ENCODE data around the gene ROM1. TPM values are rescaled to one million over a fixed set of nuclear protein-coding genes. Genes with fewer than 3 reads are reported as not detected.

Gene ROM1
- polyA plus RNA-seq, 2 of the 4 experiments (the other 2 are of a cell fraction): 0.92 to 2.8 TPM

- no peak overlapping the region for H3K4me3 ChIP-seq
- TF ChIP-seq RCOR1 (IDR thresholded peaks at IDR 0.05; ENCODE audit: low read depth, low read length) (no peak), RFX5 (IDR thresholded peaks at IDR 0.05) (no peak), USF2 (IDR thresholded peaks at IDR 0.05) (no peak), MAX (IDR thresholded peaks at IDR 0.05) (no peak), MYC (IDR thresholded peaks at IDR 0.05; ENCODE audit: borderline replicate concordance, low read length) (no peak), HES2 (IDR thresholded peaks at IDR 0.05) (no peak), POLR2AphosphoS2 (conservative IDR thresholded peaks at IDR 0.05; ENCODE audit: low read length) (no peak), NR3C1 (IDR thresholded peaks at IDR 0.05) (no peak), ESRRA (IDR thresholded peaks at IDR 0.05; ENCODE audit: borderline replicate concordance, low read length) (no peak)
- peaks cover 16% of the 10 kb centered on the region for H3K4me1 ChIP-seq
- DNase-seq (ENCODE audit: low read depth in 1 of 2, low spot score in 1 of 2) (no peak), ATAC-seq (no peak), FAIRE-seq (no peak)
- no peak overlapping the region for H3K4me2 ChIP-seq
- ChIA-PET POLR2A (interaction anchor here (1.1 kb wide), 2 partner anchors 14 to 47 kb away, joined by 3 read pairs; partner anchors contain the start of genes INTS5 and TUT1), CTCF (interaction anchor here (0.9 to 2.3 kb wide), 6 partner anchors 12 to 211 kb away, joined by 3 to 8 read pairs (median 4); no protein-coding TSS in a partner anchor)
- no peak overlapping the region for H3K27ac ChIP-seq
- no peaks in the 10 kb centered on the region for H3K9me3 ChIP-seq
- WGBS (ENCODE audit: missing lambda C conversion rate): 95% methylated on average over 14 of the region's 15 CpGs
Measured at GRCh38 chr11:62605902-62606301, 7.2 kb upstream of the ROM1 start.

- ATAC-seq: no peak
- Histone ChIP-seq H3K4me2 (no peak overlapping the region), H3K27ac (no peak overlapping the region), H3K9me3 (no peaks in the 10 kb centered on the region), H3K4me3 (no peak overlapping the region), H3K4me1 (peaks cover 16% of the 10 kb centered on the region)
- POLR2A ChIA-PET: interaction anchor here (0.6 kb wide), 1 partner anchor 35 kb away, joined by 4 read pairs; no protein-coding TSS in a partner anchor
- WGBS (ENCODE audit: missing lambda C conversion rate): 83% methylated on average over 4 of the region's 4 CpGs
- DNase-seq (ENCODE audit: low read depth in 1 of 2, low spot score in 1 of 2): no peak
- TF ChIP-seq KDM1A (IDR thresholded peaks at IDR 0.05; ENCODE audit: low read depth) (no peak), SMC3 (IDR thresholded peaks at IDR 0.05) (no peak), POLR2A (IDR thresholded peaks at IDR 0.05; ENCODE audit: low read length) (no peak), SREBF2 (IDR thresholded peaks at IDR 0.05) (no peak), ESRRA (IDR thresholded peaks at IDR 0.05; ENCODE audit: borderline replicate concordance, low read length) (no peak), MAZ (IDR thresholded peaks at IDR 0.05; ENCODE audit: borderline replicate concordance, low read depth, low read length) (no peak), MYC (IDR thresholded peaks at IDR 0.05; ENCODE audit: borderline replicate concordance, low read length) (no peak), EHF (CRISPR knock-in tag; IDR thresholded peaks at IDR 0.05) (no peak)
- CTCF ChIA-PET: interaction anchor here (0.7 to 2.8 kb wide), 5 partner anchors 9 to 65 kb away, joined by 3 to 15 read pairs (median 3); partner anchors contain the start of genes B3GAT3 and TUT1
- no peak for FAIRE-seq
Measured at GRCh38 chr11:62607714-62608113, 5.3 kb upstream of the ROM1 start.

GRCh38 chr11:62608776-62609175 is 4.3 kb upstream of the ROM1 start:
- CTCF ChIA-PET: interaction anchor here (0.8 to 2.8 kb wide), 5 partner anchors 8 to 20 kb away, joined by 3 to 15 read pairs (median 7); partner anchors contain the start of genes B3GAT3 and TUT1
- DNase-seq (ENCODE audit: low read depth in 1 of 2, low spot score in 1 of 2): no peak
- WGBS (ENCODE audit: missing lambda C conversion rate): 95% methylated on average over 12 of the region's 12 CpGs

More at GRCh38 chr11:62608776-62609175, 4.3 kb upstream of the ROM1 start:
- ATAC-seq (no peak), FAIRE-seq (no peak)
- no peaks in the 10 kb centered on the region for H3K9me3 ChIP-seq
- H3K27ac ChIP-seq: no peak overlapping the region
- POLR2A ChIA-PET: no interaction called here
- H3K4me2 ChIP-seq: no peak overlapping the region
- no peak overlapping the region for H3K4me3 ChIP-seq
- peaks cover 25% of the 10 kb centered on the region for H3K4me1 ChIP-seq
- no peak for TF ChIP-seq E2F6 (IDR thresholded peaks at IDR 0.05; ENCODE audit: borderline replicate concordance, low read depth)
- no peak for TF ChIP-seq EP300 (IDR thresholded peaks at IDR 0.05)
- no peak for TF ChIP-seq JUNB (IDR thresholded peaks at IDR 0.05)
- no peak for TF ChIP-seq ZC3H11A (IDR thresholded peaks at IDR 0.05)
- TF ChIP-seq HOXB5 (CRISPR knock-in tag; IDR thresholded peaks at IDR 0.05): no peak
- TF ChIP-seq MAX (IDR thresholded peaks at IDR 0.05): no peak
- TF ChIP-seq BCL3 (IDR thresholded peaks at IDR 0.05): no peak
- no peak for TF ChIP-seq ZNF302 (CRISPR knock-in tag; IDR thresholded peaks at IDR 0.05)
- TF ChIP-seq NR3C1 (IDR thresholded peaks at IDR 0.05): no peak
- no peak for TF ChIP-seq RNF2 (IDR thresholded peaks at IDR 0.05; ENCODE audit: borderline replicate concordance, low read depth)
- no peak for TF ChIP-seq ATOH8 (CRISPR knock-in tag; IDR thresholded peaks at IDR 0.05; ENCODE audit: low read depth)
- TF ChIP-seq NFE2L2 (conservative IDR thresholded peaks at IDR 0.05; ENCODE audit: low read length): no peak
- TF ChIP-seq HES2 (IDR thresholded peaks at IDR 0.05): no peak
